Keratinocyte (primary cell): ENCODE measurements around the gene EMC10. TPM values are rescaled to one million over a fixed set of nuclear protein-coding genes. Genes with fewer than 3 reads are reported as not detected.

Experiments
- DNase-seq: peaks from one replicate; pipeline ENCODE4 v3.0.0-alpha.2; 2011; ENCODE audit warnings: low read depth, missing footprints, low spot score
- FAIRE-seq: peaks from 2 replicates; lab custom pipeline; 2011; peaks lifted over from hg19 to GRCh38; lab: Jason Lieb, UNC
- H2AFZ ChIP-seq: 2 replicates; pipeline ENCODE4 v1.6.0; 2012; ENCODE audit warnings: low read length, control low read depth, inconsistent platforms; ENCODE audit not compliant: control insufficient read depth
- H3K27ac ChIP-seq: 2 replicates; pipeline ENCODE4 v1.5.1; 2011; ENCODE audit warnings: low read length; ENCODE audit not compliant: control insufficient read depth, insufficient read depth
- H3K27me3 ChIP-seq: 3 replicates; pipeline ENCODE4 v1.6.0; 2011; ENCODE audit warnings: low read length; ENCODE audit not compliant: control insufficient read depth, insufficient read depth; ENCODE audit errors: extremely low read depth
- H3K36me3 ChIP-seq, 2 experiments: 2 replicates in 1 of 2; 3 replicates in 1 of 2; pipeline ENCODE4 v1.5.1; 2011; ENCODE audit warnings: low read length in 2 of 2, mild to moderate bottlenecking in 1 of 2; ENCODE audit not compliant: control insufficient read depth in 2 of 2, insufficient read depth in 2 of 2; ENCODE audit errors: extremely low read depth in 1 of 2
- H3K4me1 ChIP-seq: 3 replicates; pipeline ENCODE4 v1.5.1; 2011; ENCODE audit warnings: low read length; ENCODE audit not compliant: control insufficient read depth, insufficient read depth; ENCODE audit errors: extremely low read depth
- H3K4me2 ChIP-seq: 3 replicates; pipeline ENCODE4 v1.6.0; 2011; ENCODE audit warnings: low read depth, low read length; ENCODE audit not compliant: control insufficient read depth, insufficient read depth; ENCODE audit errors: extremely low read depth
- H3K4me3 ChIP-seq, 3 experiments: fragments of 200-600 bp in 1 of 3; sonication (generic) in 1 of 3; 2 replicates in 2 of 3; 3 replicates in 1 of 3; pipeline ENCODE4 v1.5.1; 2011 to 2016; ENCODE audit warnings: low read length in 3 of 3, mild to moderate bottlenecking in 3 of 3, control low read depth in 2 of 3, inconsistent platforms in 1 of 3, low read depth in 1 of 3, mixed read lengths in 1 of 3, mixed run types in 1 of 3, moderate library complexity in 1 of 3; ENCODE audit not compliant: control insufficient read depth in 2 of 3, insufficient read depth in 2 of 3; ENCODE audit errors: extremely low read depth in 1 of 3
- H3K79me2 ChIP-seq: 2 replicates; pipeline ENCODE4 v1.6.0; 2012; ENCODE audit warnings: low read length; ENCODE audit not compliant: control insufficient read depth, insufficient read depth
- H3K9ac ChIP-seq: 3 replicates; pipeline ENCODE4 v1.6.0; 2011; ENCODE audit warnings: low read length; ENCODE audit not compliant: control insufficient read depth, insufficient read depth; ENCODE audit errors: extremely low read depth
- H3K9me1 ChIP-seq: 3 replicates; pipeline ENCODE4 v1.6.0; 2011; ENCODE audit warnings: low read length; ENCODE audit not compliant: control insufficient read depth, insufficient read depth; ENCODE audit errors: extremely low read depth
- H3K9me3 ChIP-seq: 2 replicates; pipeline ENCODE4 v1.5.1; 2012; ENCODE audit warnings: low read depth, low read length; ENCODE audit not compliant: control insufficient read depth
- H4K20me1 ChIP-seq: 3 replicates; pipeline ENCODE4 v1.6.0; 2011; ENCODE audit warnings: low read length; ENCODE audit not compliant: control insufficient read depth, insufficient read depth; ENCODE audit errors: extremely low read depth
- CTCF ChIP-seq, 3 experiments: IDR thresholded peaks in 1 of 3; conservative IDR thresholded peaks in 1 of 3; optimal IDR thresholded peaks in 1 of 3; 2 replicates in 2 of 3; 3 replicates in 1 of 3; pipeline versions ENCODE3 to v1.5.1; 2011; ENCODE audit warnings: low read length in 3 of 3, mild to moderate bottlenecking in 3 of 3, moderate library complexity in 2 of 3, control low read depth in 1 of 3, inconsistent platforms in 1 of 3; ENCODE audit not compliant: insufficient read depth in 2 of 3; ENCODE audit errors: extremely low read depth in 1 of 3
- EZH2 ChIP-seq: IDR thresholded peaks from one replicate; pipeline ENCODE4 v1.6.1; 2012; ENCODE audit warnings: inconsistent platforms, mild to moderate bottlenecking, low read length, moderate library complexity
- dilution Hi-C: fragments of 300-500 bp; cut with MboI; formaldehyde crosslinking; loops from one replicate; pipeline ENCODE4 v1.7.0; 2020; ENCODE audit warnings: low sequenced_read_pairs; ENCODE audit not compliant: extremely low pct_ligation_motif_present
- polyA plus RNA-seq, 5 experiments: library from polyadenylated mRNA; depleted of rRNA in 3 of 5; stranded (reverse) in 3 of 5; stranded (forward) in 1 of 5; unstranded in 1 of 5; fragments of >200 nt; gene quantifications; 1 replicate in 1 of 5; 2 replicates in 3 of 5; 3 replicates in 1 of 5; pipeline versions ENCODE4 v1.2.1 to v1.2.3, GENCODE V29; 2011 to 2012; ENCODE audit warnings: missing spikeins in 2 of 5, low read depth in 1 of 5, low replicate concordance in 1 of 5

Gene EMC10
- polyA plus RNA-seq, 1 donor (not counting 4 experiments of a cell fraction or from before 2014, with no cell fraction given): 26.7 TPM

- Histone ChIP-seq H4K20me1 (no peaks in the 10 kb centered on the region), H3K4me1 (no peaks in the 10 kb centered on the region), H3K4me2 (no peak overlapping the region), H2AFZ (no peak overlapping the region), H3K4me3 (no peak overlapping the region), H3K79me2 (no peaks in the 10 kb centered on the region), H3K9me1 (no peaks in the 10 kb centered on the region), H3K9me3 (no peaks in the 10 kb centered on the region), H3K9ac (no peak overlapping the region), H3K27me3 (peaks cover 7% of the 10 kb centered on the region), H3K27ac (no peak overlapping the region), H3K36me3 (no peaks in the 10 kb centered on the region)
- TF ChIP-seq CTCF (optimal IDR thresholded peaks at IDR 0.05 in 1 of 3, IDR thresholded peaks at IDR 0.05 in 1 of 3, conservative IDR thresholded peaks at IDR 0.05 in 1 of 3; ENCODE audit: extremely low read depth in 1 of 3, insufficient read depth in 2 of 3, low read length in 3 of 3) (no peak), EZH2 (no peak)
- dilution Hi-C loops: no loop called here
- FAIRE-seq: no peak
- no peak for DNase-seq
Observed at GRCh38 chr19:50447750-50448149, 28.6 kb upstream of the EMC10 start.

DNA sequence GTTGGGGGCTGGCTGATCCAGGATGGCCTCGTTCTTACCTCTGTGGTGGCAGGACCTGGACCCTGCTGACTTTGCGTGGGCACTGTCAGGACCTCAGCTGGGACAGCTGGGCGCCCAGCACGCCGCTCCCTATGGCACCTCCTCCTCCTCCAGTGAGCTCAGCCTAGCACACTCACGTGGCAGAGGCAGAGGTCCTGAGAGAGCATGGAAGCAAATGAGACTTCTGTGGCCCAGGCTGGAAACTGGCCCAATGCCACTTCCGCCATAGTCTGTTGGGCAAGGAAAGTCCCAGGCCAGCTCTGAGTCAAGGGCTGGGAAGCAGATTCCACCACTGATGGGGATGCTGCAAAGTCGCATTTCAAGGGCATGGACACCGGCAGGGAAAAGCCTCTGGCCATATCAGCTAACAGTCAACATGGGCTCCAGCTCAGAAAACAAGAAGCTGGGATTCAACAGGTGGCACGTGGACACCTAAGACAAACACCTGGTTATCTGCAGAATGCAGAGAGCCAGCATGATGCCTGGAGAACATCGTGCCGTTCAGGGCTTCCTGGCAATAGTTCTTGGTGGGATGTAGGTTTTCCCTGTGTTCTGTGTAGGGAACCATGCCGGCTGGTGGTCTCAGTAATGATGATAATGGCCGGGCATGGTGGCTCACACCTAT lies 26.9 kb upstream of the EMC10 start:
- no peak for FAIRE-seq
- Histone ChIP-seq H4K20me1 (no peaks in the 10 kb centered on the region), H3K9me3 (no peaks in the 10 kb centered on the region), H3K4me1 (no peaks in the 10 kb centered on the region), H3K27me3 (peaks cover 7% of the 10 kb centered on the region), H3K4me3 (no peak overlapping the region), H2AFZ (no peak overlapping the region), H3K36me3 (no peaks in the 10 kb centered on the region), H3K79me2 (no peaks in the 10 kb centered on the region), H3K9ac (no peak overlapping the region), H3K4me2 (no peak overlapping the region), H3K27ac (no peak overlapping the region), H3K9me1 (no peaks in the 10 kb centered on the region)
- TF ChIP-seq EZH2 (no peak), CTCF (optimal IDR thresholded peaks at IDR 0.05 in 1 of 3, IDR thresholded peaks at IDR 0.05 in 1 of 3, conservative IDR thresholded peaks at IDR 0.05 in 1 of 3; ENCODE audit: extremely low read depth in 1 of 3, insufficient read depth in 2 of 3, low read length in 3 of 3) (no peak)
- dilution Hi-C loops: no loop called here
- no peak for DNase-seq
